ENCODE measurements around the gene POLE.

GRCh38 chr12:132642846-132643835, 44.0 kb downstream of the POLE start:
- TF ChIP-seq CTCF (IDR thresholded peaks at IDR 0.05) (no peak), POLR2A (IDR thresholded peaks at IDR 0.05) (no peak)

All from lower leg skin (tissue), 3 donors.